HCT116 (cell line): ENCODE results near the gene ZNF319. TPM values are rescaled to one million over a fixed set of nuclear protein-coding genes. Genes with fewer than 3 reads are reported as not detected.

Experiments used
- ATAC-seq: fragments of 200-7000 bp; cut with Tn5 transposase; 2 replicates; pipeline ENCODE4 v1.9.1; 2020; ENCODE audit warnings: mild to moderate bottlenecking, moderate library complexity
- BruUV-seq: library from RNA; stranded (reverse); fragments of 400-500 nt; replicated peaks from 2 replicates; lab custom pipeline; 2021; lab: Mats Ljungman, UMichigan
- CTCF ChIA-PET: fragments of 300-600 bp; sonication (Branson Sonifier 250); formaldehyde crosslinking; loops from one replicate; lab custom pipeline; 2021; ENCODE audit warnings: antibody characterized with exemption; lab: Charles Lee
- POLR2A ChIA-PET: fragments of 300-600, 350-600 bp; sonication (Branson Sonifier 250); formaldehyde crosslinking; loops from one replicate; lab custom pipeline; 2021; ENCODE audit warnings: antibody characterized with exemption; lab: Charles Lee
- RAD21 ChIA-PET, 2 experiments: fragments of 300-600 bp; sonication (Branson Sonifier 250); formaldehyde crosslinking; loops; one replicate each; lab custom pipeline; 2023; ENCODE audit warnings: low total read pairs in 2 of 2; ENCODE audit not compliant: uncharacterized antibody in 2 of 2, unreplicated experiment in 2 of 2, low non-redundant PET in 1 of 2; lab: Charles Lee
- DNase-seq: peaks from one replicate; pipeline ENCODE4 v3.0.0-alpha.2; 2010; ENCODE audit warnings: low read depth, low spot score
- H2AFZ ChIP-seq: fragments of 200-600 bp; shearing (Covaris generic), sonication (generic); 2 replicates; pipeline ENCODE4 v1.6.1; 2017; ENCODE audit warnings: low read depth, mixed run types, mixed read lengths, antibody characterized with exemption, low read length; ENCODE audit not compliant: poor library complexity, severe bottlenecking
- H3K27ac ChIP-seq: 2 replicates; pipeline ENCODE4 v1.5.1; 2012; ENCODE audit warnings: low read depth, low read length
- H3K27me3 ChIP-seq: fragments of 200-600 bp; sonication (generic); 2 replicates; pipeline ENCODE4 v1.6.1; 2016; ENCODE audit warnings: mixed run types, low read length, mixed read lengths; ENCODE audit not compliant: insufficient read depth
- H3K36me3 ChIP-seq, 2 experiments: fragments of 200-500 bp in 1 of 2; fragments of 200-600 bp in 1 of 2; sonication (Bioruptor generic) in 1 of 2; sonication (generic) in 1 of 2; 2 replicates each; pipeline versions ENCODE4 v1.5.1 to v1.6.1; 2014 to 2016; ENCODE audit warnings: low read length in 2 of 2, inconsistent platforms in 1 of 2, mixed read lengths in 1 of 2, mixed run types in 1 of 2; ENCODE audit not compliant: insufficient read depth in 2 of 2, control insufficient read depth in 1 of 2
- H3K4me1 ChIP-seq, 2 experiments: fragments of 200-600 bp in 1 of 2; sonication (generic) in 1 of 2; 2 replicates each; pipeline versions ENCODE4 v1.5.1 to v1.6.1; 2012 to 2017; ENCODE audit warnings: low read length in 2 of 2, inconsistent platforms in 1 of 2, mild to moderate bottlenecking in 1 of 2, mixed read lengths in 1 of 2, mixed run types in 1 of 2, moderate library complexity in 1 of 2; ENCODE audit not compliant: insufficient read depth in 2 of 2, control insufficient read depth in 1 of 2
- H3K4me2 ChIP-seq: fragments of 200-600 bp; sonication (generic); 2 replicates; pipeline ENCODE4 v1.6.1; 2017; ENCODE audit warnings: mixed run types, low read length, mixed read lengths
- H3K4me3 ChIP-seq, 2 experiments: fragments of 200-600 bp in 1 of 2; sonication (generic) in 1 of 2; replicated peaks in 1 of 2; 2 replicates each; pipeline ENCODE4 v1.5.1; 2011 to 2016; ENCODE audit warnings: low read length in 2 of 2, control low read depth in 1 of 2, low read depth in 1 of 2, mild to moderate bottlenecking in 1 of 2, mixed read lengths in 1 of 2, mixed run types in 1 of 2
- H3K79me2 ChIP-seq: fragments of 200-600 bp; sonication (generic); 2 replicates; pipeline ENCODE4 v1.6.1; 2017; ENCODE audit warnings: mild to moderate bottlenecking, mixed run types, low read length, moderate library complexity, mixed read lengths; ENCODE audit not compliant: insufficient read depth
- H3K9ac ChIP-seq: fragments of 200-600 bp; sonication (generic); 2 replicates; pipeline ENCODE4 v1.6.1; 2016; ENCODE audit warnings: low read length, mixed read lengths
- H3K9me2 ChIP-seq: fragments of 200-600 bp; sonication (generic), shearing (Covaris generic); 2 replicates; pipeline ENCODE4 v1.6.1; 2017; ENCODE audit warnings: mixed run types, mild to moderate bottlenecking, moderate library complexity; ENCODE audit not compliant: insufficient read depth
- H3K9me3 ChIP-seq, 2 experiments: fragments of 200-500 bp in 1 of 2; fragments of 200-600 bp in 1 of 2; sonication (Bioruptor generic) in 1 of 2; sonication (generic) in 1 of 2; 2 replicates each; pipeline ENCODE4 v1.6.1; 2014 to 2017; ENCODE audit warnings: low read length in 2 of 2, mixed read lengths in 2 of 2, inconsistent platforms in 1 of 2, low read depth in 1 of 2, mild to moderate bottlenecking in 1 of 2, mixed run types in 1 of 2, moderate library complexity in 1 of 2; ENCODE audit not compliant: control insufficient read depth in 1 of 2, insufficient read depth in 1 of 2
- H4K20me1 ChIP-seq: fragments of 200-600 bp; sonication (generic), shearing (Covaris generic); 2 replicates; pipeline ENCODE4 v1.6.1; 2017; ENCODE audit warnings: mixed run types, mild to moderate bottlenecking, moderate library complexity; ENCODE audit not compliant: insufficient read depth
- CEBPB ChIP-seq: IDR thresholded peaks from 2 replicates; pipeline ENCODE4 v1.6.1; 2012; ENCODE audit warnings: low read depth
- CTCF ChIP-seq, 3 experiments: fragments of 200-600 bp in 1 of 3; sonication (generic) in 1 of 3; IDR thresholded peaks in 2 of 3; conservative IDR thresholded peaks in 1 of 3; 2 replicates each; pipeline ENCODE4 v1.5.1; 2012 to 2017; ENCODE audit warnings: low read depth in 2 of 3, low read length in 2 of 3, antibody characterized with exemption in 1 of 3, borderline replicate concordance in 1 of 3, control low read depth in 1 of 3, mild to moderate bottlenecking in 1 of 3, mixed read lengths in 1 of 3, mixed run types in 1 of 3, moderate library complexity in 1 of 3; ENCODE audit not compliant: insufficient read depth in 1 of 3
- ELF1 ChIP-seq: IDR thresholded peaks from 2 replicates; pipeline ENCODE4 v1.6.1; 2012; ENCODE audit warnings: low read depth, borderline replicate concordance
- EZH2 ChIP-seq: fragments of 200-600 bp; sonication (generic); IDR thresholded peaks from 2 replicates; pipeline ENCODE4 v1.6.1; 2017; ENCODE audit warnings: antibody characterized with exemption, mixed run types
- POLR2AphosphoS5 ChIP-seq: IDR thresholded peaks from 2 replicates; pipeline ENCODE4 v1.6.1; 2011; ENCODE audit warnings: mild to moderate bottlenecking, low read depth, low read length, moderate library complexity
- intact Hi-C: fragments of 100-400 bp; cut with micrococcal nuclease; formaldehyde crosslinking; loops from 2 replicates; pipeline ENCODE4 v1.10.0; 2022
- total RNA-seq: library from RNA; stranded (reverse); gene quantifications from one replicate; pipeline ENCODE4 v1.2.1, GENCODE V29; 2021; ENCODE audit not compliant: unreplicated experiment
- TF ChIP-seq, protein P1 (sequence below): IDR thresholded peaks from 2 replicates; pipeline ENCODE4 v1.6.1; 2012; ENCODE audit warnings: low read depth

ZNF319 gene
- total RNA-seq, 1 experiment from 2014 or later, result 7.1 TPM

GRCh38 chr16:57958544-57958943 is 41.9 kb downstream of the ZNF319 start:
- Histone ChIP-seq H3K4me3 (no peak overlapping the region), H3K36me3 (no peaks in the 10 kb centered on the region), H3K79me2 (no peaks in the 10 kb centered on the region), H3K9me2 (no peaks in the 10 kb centered on the region), H4K20me1 (no peaks in the 10 kb centered on the region), H2AFZ (no peak overlapping the region), H3K4me1 (no peaks in the 10 kb centered on the region; a peak in 2 of 4 replicates), H3K27ac (no peak overlapping the region), H3K9me3 (no peaks in the 10 kb centered on the region), H3K9ac (no peak overlapping the region), H3K4me2 (no peak overlapping the region), H3K27me3 (no peaks in the 10 kb centered on the region; the same call in 1 of the 2 replicates)
- DNase-seq (no peak), ATAC-seq (no peak)
- RAD21 ChIA-PET, result no interaction called here
- intact Hi-C loops, result no loop called here
- CTCF ChIA-PET, result no interaction called here
- no TSS peak for BruUV-seq
- TF ChIP-seq POLR2AphosphoS5 (no peak), CEBPB (no peak), ELF1 (no peak)
- TF ChIP-seq, protein P1, sequence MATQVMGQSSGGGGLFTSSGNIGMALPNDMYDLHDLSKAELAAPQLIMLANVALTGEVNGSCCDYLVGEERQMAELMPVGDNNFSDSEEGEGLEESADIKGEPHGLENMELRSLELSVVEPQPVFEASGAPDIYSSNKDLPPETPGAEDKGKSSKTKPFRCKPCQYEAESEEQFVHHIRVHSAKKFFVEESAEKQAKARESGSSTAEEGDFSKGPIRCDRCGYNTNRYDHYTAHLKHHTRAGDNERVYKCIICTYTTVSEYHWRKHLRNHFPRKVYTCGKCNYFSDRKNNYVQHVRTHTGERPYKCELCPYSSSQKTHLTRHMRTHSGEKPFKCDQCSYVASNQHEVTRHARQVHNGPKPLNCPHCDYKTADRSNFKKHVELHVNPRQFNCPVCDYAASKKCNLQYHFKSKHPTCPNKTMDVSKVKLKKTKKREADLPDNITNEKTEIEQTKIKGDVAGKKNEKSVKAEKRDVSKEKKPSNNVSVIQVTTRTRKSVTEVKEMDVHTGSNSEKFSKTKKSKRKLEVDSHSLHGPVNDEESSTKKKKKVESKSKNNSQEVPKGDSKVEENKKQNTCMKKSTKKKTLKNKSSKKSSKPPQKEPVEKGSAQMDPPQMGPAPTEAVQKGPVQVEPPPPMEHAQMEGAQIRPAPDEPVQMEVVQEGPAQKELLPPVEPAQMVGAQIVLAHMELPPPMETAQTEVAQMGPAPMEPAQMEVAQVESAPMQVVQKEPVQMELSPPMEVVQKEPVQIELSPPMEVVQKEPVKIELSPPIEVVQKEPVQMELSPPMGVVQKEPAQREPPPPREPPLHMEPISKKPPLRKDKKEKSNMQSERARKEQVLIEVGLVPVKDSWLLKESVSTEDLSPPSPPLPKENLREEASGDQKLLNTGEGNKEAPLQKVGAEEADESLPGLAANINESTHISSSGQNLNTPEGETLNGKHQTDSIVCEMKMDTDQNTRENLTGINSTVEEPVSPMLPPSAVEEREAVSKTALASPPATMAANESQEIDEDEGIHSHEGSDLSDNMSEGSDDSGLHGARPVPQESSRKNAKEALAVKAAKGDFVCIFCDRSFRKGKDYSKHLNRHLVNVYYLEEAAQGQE, result no peak
- POLR2A ChIA-PET, result no interaction called here

GRCh38 chr16:57957673-57958392 is 42.6 kb downstream of the ZNF319 start:
- H3K4me1 ChIP-seq, result no peaks in the 10 kb centered on the region; a peak in 2 of 4 replicates
- H2AFZ ChIP-seq, result no peak overlapping the region
- ATAC-seq, result peak; percentile 29; the same call in 1 of the 2 replicates
- no peak overlapping the region for H3K4me2 ChIP-seq
- no peaks in the 10 kb centered on the region for H3K9me2 ChIP-seq
- no peak overlapping the region for H3K27ac ChIP-seq
- ChIA-PET POLR2A (no interaction called here), CTCF (interaction anchor here (0.9 kb wide), 1 partner anchor 12 kb away, joined by 3 read pairs; no protein-coding TSS in a partner anchor), RAD21 (no interaction called here)
- H3K79me2 ChIP-seq, result no peaks in the 10 kb centered on the region
- no TSS peak for BruUV-seq
- no peak for DNase-seq
- H3K4me3 ChIP-seq, result no peak overlapping the region
- no peak overlapping the region for H3K9ac ChIP-seq
- TF ChIP-seq CTCF (IDR thresholded peaks at IDR 0.05 in 2 of 3, conservative IDR thresholded peaks at IDR 0.05 in 1 of 3; ENCODE audit: borderline replicate concordance in 1 of 3, insufficient read depth in 1 of 3, low read depth in 2 of 3, low read length in 2 of 3) (0 out of 6 replicates have a peak, but pooled peaks of 1 of the 3 experiments have one; percentile 7), EZH2 (no peak)
- H4K20me1 ChIP-seq, result no peaks in the 10 kb centered on the region
- no peaks in the 10 kb centered on the region; the same call in 1 of the 2 replicates for H3K27me3 ChIP-seq
- intact Hi-C loops, result no loop called here
- no peaks in the 10 kb centered on the region for H3K36me3 ChIP-seq
- H3K9me3 ChIP-seq, result no peaks in the 10 kb centered on the region
